HepG2 (cell line): ENCODE results near the gene DNASE1L2. TPM values are rescaled to one million over a fixed set of nuclear protein-coding genes. Genes with fewer than 3 reads are reported as not detected.

ENCODE experiments used
- ATAC-seq: fragments of 200-7000 bp; cut with Tn5 transposase; 3 replicates; pipeline ENCODE4 v1.9.1; 2020; ENCODE audit warnings: mild to moderate bottlenecking, moderate library complexity
- BruUV-seq: library from RNA; stranded (reverse); fragments of 400-500 nt; replicated peaks from 2 replicates; lab custom pipeline; 2021; lab: Mats Ljungman, UMichigan
- CTCF ChIA-PET: fragments of 300-600 bp; formaldehyde crosslinking; extraction: SDS; loops from one replicate; lab custom pipeline; 2021; ENCODE audit warnings: low total read pairs, inconsistent platforms, low intra/inter-chr PET ratio; lab: Yijun Ruan, JAX
- POLR2A ChIA-PET: fragments of 350-600 bp; sonication (Branson Sonifier 250); formaldehyde crosslinking; loops from one replicate; lab custom pipeline; 2020; ENCODE audit warnings: antibody characterized with exemption, inconsistent platforms; lab: Yijun Ruan, JAX
- DNase-seq: peaks from one replicate; pipeline ENCODE4 v3.0.0-alpha.2; 2015; ENCODE audit warnings: low spot score
- FAIRE-seq: peaks from 3 replicates; lab custom pipeline; 2011; peaks lifted over from hg19 to GRCh38; lab: Jason Lieb, UNC
- H2AFZ ChIP-seq: one replicate; pipeline ENCODE4 v1.6.1; 2011; ENCODE audit warnings: low read length, inconsistent platforms
- H3K27ac ChIP-seq: fragments of 300-600 bp; 3 replicates; pipeline ENCODE4 v1.8.0; 2011; ENCODE audit warnings: mixed run types, mild to moderate bottlenecking, mixed read lengths, low read length, inconsistent platforms; ENCODE audit not compliant: insufficient read depth; ENCODE audit errors: extremely low read length
- H3K27me3 ChIP-seq, 2 experiments: fragments of 200-600 bp in 1 of 2; 2 replicates in 1 of 2; 3 replicates in 1 of 2; pipeline versions ENCODE4 v1.6.0 to v1.8.0; 2011; ENCODE audit warnings: low read length in 2 of 2, mild to moderate bottlenecking in 2 of 2, moderate library complexity in 2 of 2, inconsistent platforms in 1 of 2; ENCODE audit not compliant: insufficient read depth in 2 of 2, control insufficient read depth in 1 of 2
- H3K36me3 ChIP-seq, 2 experiments: fragments of 200-600 bp in 1 of 2; replicated peaks in 1 of 2; 2 replicates in 1 of 2; 3 replicates in 1 of 2; pipeline versions ENCODE4 v1.5.1 to v1.8.0; 2011; ENCODE audit warnings: low read length in 2 of 2, inconsistent platforms in 1 of 2; ENCODE audit not compliant: insufficient read depth in 2 of 2, control insufficient read depth in 1 of 2
- H3K4me1 ChIP-seq: 2 replicates; pipeline ENCODE4 v1.5.1; 2012; ENCODE audit warnings: low read length, inconsistent platforms; ENCODE audit not compliant: insufficient read depth
- H3K4me2 ChIP-seq: 2 replicates; pipeline ENCODE4 v1.6.0; 2011; ENCODE audit warnings: low read depth, low read length, inconsistent platforms
- H3K4me3 ChIP-seq, 3 experiments: fragments of 200-600 bp in 1 of 3; sonication (generic), shearing (Covaris generic) in 1 of 3; replicated peaks in 1 of 3; 2 replicates each; pipeline ENCODE4 v1.5.1; 2011 to 2016; ENCODE audit warnings: low read length in 3 of 3, inconsistent platforms in 2 of 3, low read depth in 2 of 3, mild to moderate bottlenecking in 2 of 3, control low read depth in 1 of 3, mixed read lengths in 1 of 3; ENCODE audit not compliant: insufficient read depth in 1 of 3
- H3K79me2 ChIP-seq: one replicate; pipeline ENCODE4 v1.6.1; 2011; ENCODE audit warnings: low read length, inconsistent platforms; ENCODE audit not compliant: insufficient read depth
- H3K9ac ChIP-seq: 2 replicates; pipeline ENCODE4 v1.6.0; 2011; ENCODE audit warnings: mild to moderate bottlenecking, low read depth, low read length, inconsistent platforms; ENCODE audit not compliant: insufficient read depth
- H3K9me3 ChIP-seq: 2 replicates; pipeline ENCODE4 v1.5.1; 2012; ENCODE audit warnings: mild to moderate bottlenecking, low read length
- H4K20me1 ChIP-seq: 2 replicates; pipeline ENCODE4 v1.6.0; 2011; ENCODE audit warnings: inconsistent platforms, mild to moderate bottlenecking, low read length, moderate library complexity; ENCODE audit not compliant: insufficient read depth
- ATAD3A ChIP-seq: sonication (generic); formaldehyde crosslinking; IDR thresholded peaks from 2 replicates; pipeline ENCODE4 v1.4.0; 2020; ENCODE audit warnings: missing genetic modification reagents
- BCL6 ChIP-seq: IDR thresholded peaks from 2 replicates; pipeline ENCODE4 v1.6.1; 2016; ENCODE audit warnings: missing genetic modification reagents, missing compliant biosample characterization
- BHLHE40 ChIP-seq: IDR thresholded peaks from 2 replicates; pipeline ENCODE4 v1.6.1; 2011; ENCODE audit warnings: low read length, improper control_type of control experiment
- MTF1 ChIP-seq: sonication (generic); formaldehyde crosslinking; IDR thresholded peaks from 2 replicates; pipeline ENCODE4 v1.5.0; 2020; ENCODE audit warnings: missing genetic modification reagents
- PHF21A ChIP-seq: sonication (generic); formaldehyde crosslinking; IDR thresholded peaks from 2 replicates; pipeline ENCODE4 v1.5.0; 2020; ENCODE audit warnings: mild to moderate bottlenecking, missing genetic modification reagents
- SCMH1 ChIP-seq: sonication (generic); formaldehyde crosslinking; IDR thresholded peaks from 2 replicates; pipeline ENCODE4 v1.9.0; 2021; ENCODE audit warnings: missing genetic modification reagents, mild to moderate bottlenecking, borderline replicate concordance
- SIX4 ChIP-seq: sonication (generic); formaldehyde crosslinking; IDR thresholded peaks from 2 replicates; pipeline ENCODE4 v1.4.0; 2020; ENCODE audit warnings: missing genetic modification reagents
- SMAD9 ChIP-seq: sonication (generic); formaldehyde crosslinking; IDR thresholded peaks from 2 replicates; pipeline ENCODE4 v1.5.1; 2020; ENCODE audit warnings: mild to moderate bottlenecking, missing genetic modification reagents
- TCF12 ChIP-seq, 2 experiments: fragments of 450-650 bp in 1 of 2; sonication (generic) in 1 of 2; formaldehyde crosslinking in 1 of 2; IDR thresholded peaks; 2 replicates each; pipeline versions ENCODE4 v1.6.1 to v1.8.0; 2017 to 2022; ENCODE audit warnings: antibody characterized with exemption in 1 of 2, mild to moderate bottlenecking in 1 of 2, missing genetic modification reagents in 1 of 2, moderate library complexity in 1 of 2
- ZNF263 ChIP-seq: sonication (generic); formaldehyde crosslinking; IDR thresholded peaks from 2 replicates; pipeline ENCODE4 v1.4.0; 2020; ENCODE audit warnings: missing genetic modification reagents
- ZNF331 ChIP-seq: sonication (generic); formaldehyde crosslinking; IDR thresholded peaks from 2 replicates; pipeline ENCODE4 v1.4.0; 2020; ENCODE audit warnings: missing genetic modification reagents
- ZNF367 ChIP-seq: sonication (generic); formaldehyde crosslinking; IDR thresholded peaks from 2 replicates; pipeline ENCODE4 v1.4.0; 2020; ENCODE audit warnings: missing genetic modification reagents, borderline replicate concordance
- ZNF577 ChIP-seq: sonication (generic); formaldehyde crosslinking; IDR thresholded peaks from 2 replicates; pipeline ENCODE4 v1.4.0; 2020; ENCODE audit warnings: mild to moderate bottlenecking, low read depth, missing genetic modification reagents, borderline replicate concordance
- WGBS: methylation state at CpG from one replicate; pipeline ENCODE4 v1.1.6; 2017; ENCODE audit warnings: low lambda C conversion rate; 5-methylcytosine and 5-hydroxymethylcytosine counted together
- in situ Hi-C: cut with HindIII; loops from 2 replicates; pipeline ENCODE4 v1.10.0; 2017; ENCODE audit warnings: low pct_unique_long_range_greater_than_20kb; ENCODE audit not compliant: extremely low pct_ligation_motif_present
- intact Hi-C: fragments of 100-400 bp; cut with micrococcal nuclease; formaldehyde crosslinking; loops from one replicate; pipeline ENCODE4 v1.10.0; 2022; ENCODE audit not compliant: unreplicated experiment
- polyA plus RNA-seq, 8 experiments: library from polyadenylated mRNA; depleted of rRNA in 3 of 8; stranded (reverse) in 7 of 8; unstranded in 1 of 8; fragments of >200 nt; fragmentation: Illumina TruSeq in 4 of 8; extraction: Trizol in 4 of 8; gene quantifications; 2 replicates each; pipeline versions ENCODE4 v1.2.1 to v1.2.3, GENCODE V29; 2011 to 2016; ENCODE audit warnings: low read depth in 4 of 8, missing spikeins in 1 of 8, mixed read lengths in 1 of 8; ENCODE audit not compliant: insufficient read depth in 1 of 8
- total RNA-seq, 5 experiments: library from RNA; depleted of rRNA; stranded (reverse); fragments of >200 nt; fragmentation: Illumina TruSeq; extraction: Trizol; gene quantifications; 2 replicates each; pipeline ENCODE4 v1.2.3, GENCODE V29; 2016; ENCODE audit warnings: low read depth in 1 of 5
- TF ChIP-seq, protein P1 (sequence below): IDR thresholded peaks from 2 replicates; pipeline ENCODE4 v1.6.1; 2012; ENCODE audit warnings: inconsistent platforms
- TF ChIP-seq, protein P2 (sequence below): sonication (generic); formaldehyde crosslinking; conservative IDR thresholded peaks from 2 replicates; pipeline ENCODE4 v1.5.0; 2020; ENCODE audit warnings: missing genetic modification reagents

Gene DNASE1L2
- total and polyA plus RNA-seq, 2 of the 13 experiments (the other 11 are each of a cell fraction or from before 2014, with no cell fraction given): 0.44 to 0.50 TPM

DNA sequence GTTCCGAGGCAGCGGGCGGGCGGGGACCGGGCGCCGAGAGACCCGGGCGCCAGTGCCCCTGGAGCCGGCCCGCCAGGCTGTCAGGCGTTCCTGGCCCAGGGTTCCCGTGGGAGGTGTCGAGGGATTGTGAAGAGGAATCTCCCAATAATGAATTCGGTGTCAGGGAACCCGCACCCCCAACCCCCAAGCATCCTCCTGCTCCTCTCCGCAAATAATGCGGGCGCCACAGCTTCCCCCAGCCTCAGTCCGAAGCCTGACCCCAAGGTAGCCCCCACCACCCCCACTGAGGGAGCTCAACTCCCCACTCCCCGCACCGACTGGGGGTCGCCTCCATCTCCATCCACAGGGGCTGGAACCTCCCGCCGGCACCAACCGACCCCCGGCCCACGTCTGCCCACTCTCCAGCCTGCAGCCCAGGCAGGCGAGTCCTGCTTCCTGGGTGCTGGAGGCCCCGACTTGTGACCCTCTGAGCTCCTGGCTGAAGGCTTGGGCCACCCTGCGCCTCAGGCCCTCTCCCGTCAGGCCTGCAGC lies 39.2 kb upstream of the DNASE1L2 start:
- Histone ChIP-seq H3K9me3 (no peaks in the 10 kb centered on the region), H3K4me1 (peaks cover 48% of the 10 kb centered on the region), H3K4me3 (peak overlapping the region in 2 of 3 experiments; percentile 17 to 55; a peak in 2 of 6 replicates), H3K27me3 (peaks cover 2 to 39% of the 10 kb centered on the region in 2 experiments; a peak in 3 of 5 replicates), H3K9ac (0 out of 2 replicates have a peak overlapping the region, but pooled peaks have one; percentile 15), H3K4me2 (peak overlapping the region; percentile 49), H3K36me3 (no peaks in the 10 kb centered on the region), H2AFZ (no peak overlapping the region), H4K20me1 (no peaks in the 10 kb centered on the region), H3K27ac (no peak overlapping the region), H3K79me2 (no peaks in the 10 kb centered on the region)
- DNase-seq (no peak), FAIRE-seq (no peak), ATAC-seq (no peak)
- 70% methylated on average over 11 of the region's 32 CpGs for WGBS
- no TSS peak for BruUV-seq
- TF ChIP-seq SMAD9 (CRISPR knock-in tag) (no peak), SIX4 (CRISPR knock-in tag) (no peak), MTF1 (CRISPR knock-in tag) (no peak), ATAD3A (no peak), ZNF367 (CRISPR knock-in tag) (no peak), PHF21A (no peak), BHLHE40 (no peak), ZNF331 (no peak), ZNF263 (CRISPR knock-in tag) (no peak), TCF12 (IDR thresholded peaks at IDR 0.05) (no peak), TCF12 (CRISPR knock-in tag; IDR thresholded peaks at IDR 0.05) (no peak), ZNF577 (CRISPR knock-in tag) (no peak), BCL6 (CRISPR knock-in tag) (no peak), SCMH1 (CRISPR knock-in tag) (no peak)
- TF ChIP-seq, protein P1, sequence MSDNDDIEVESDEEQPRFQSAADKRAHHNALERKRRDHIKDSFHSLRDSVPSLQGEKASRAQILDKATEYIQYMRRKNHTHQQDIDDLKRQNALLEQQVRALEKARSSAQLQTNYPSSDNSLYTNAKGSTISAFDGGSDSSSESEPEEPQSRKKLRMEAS: no peak
- TF ChIP-seq, protein P2, sequence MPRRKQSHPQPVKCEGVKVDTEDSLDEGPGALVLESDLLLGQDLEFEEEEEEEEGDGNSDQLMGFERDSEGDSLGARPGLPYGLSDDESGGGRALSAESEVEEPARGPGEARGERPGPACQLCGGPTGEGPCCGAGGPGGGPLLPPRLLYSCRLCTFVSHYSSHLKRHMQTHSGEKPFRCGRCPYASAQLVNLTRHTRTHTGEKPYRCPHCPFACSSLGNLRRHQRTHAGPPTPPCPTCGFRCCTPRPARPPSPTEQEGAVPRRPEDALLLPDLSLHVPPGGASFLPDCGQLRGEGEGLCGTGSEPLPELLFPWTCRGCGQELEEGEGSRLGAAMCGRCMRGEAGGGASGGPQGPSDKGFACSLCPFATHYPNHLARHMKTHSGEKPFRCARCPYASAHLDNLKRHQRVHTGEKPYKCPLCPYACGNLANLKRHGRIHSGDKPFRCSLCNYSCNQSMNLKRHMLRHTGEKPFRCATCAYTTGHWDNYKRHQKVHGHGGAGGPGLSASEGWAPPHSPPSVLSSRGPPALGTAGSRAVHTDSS (CRISPR knock-in tag): no peak
- in situ Hi-C loops: no loop called here
- POLR2A ChIA-PET: interaction anchor here (1.8 kb wide), 1 partner anchor 54 kb away, joined by 5 read pairs; the partner anchor contains the start of gene ECI1
- CTCF ChIA-PET: no interaction called here
- intact Hi-C loops: loop anchor here (5.0 kb wide), 2 partner anchors 35 to 55 kb away; partner anchors contain the start of gene ECI1
